ENCODE results near the gene NTN1.

DNA sequence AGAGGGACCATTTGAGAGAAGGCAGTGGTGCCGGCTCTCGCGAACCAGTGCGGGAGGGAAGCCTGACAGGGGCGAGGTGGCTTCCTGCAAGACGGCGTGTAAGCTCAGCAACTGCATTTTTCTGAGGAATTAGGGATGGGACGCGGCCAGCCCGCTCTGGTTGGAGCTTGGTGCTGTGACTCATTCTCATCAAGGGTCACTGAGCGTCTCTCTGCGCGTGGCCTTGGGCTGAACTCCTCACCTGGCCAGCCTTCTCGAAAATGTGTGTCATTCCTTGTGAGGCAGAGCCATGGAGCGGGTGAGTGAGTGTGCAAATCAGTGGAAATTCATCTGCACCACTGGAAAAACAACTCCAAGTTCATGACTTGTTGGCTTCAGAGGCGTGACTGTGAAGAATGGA is 52.8 kb downstream of the NTN1 start:
- TF ChIP-seq, protein P1, sequence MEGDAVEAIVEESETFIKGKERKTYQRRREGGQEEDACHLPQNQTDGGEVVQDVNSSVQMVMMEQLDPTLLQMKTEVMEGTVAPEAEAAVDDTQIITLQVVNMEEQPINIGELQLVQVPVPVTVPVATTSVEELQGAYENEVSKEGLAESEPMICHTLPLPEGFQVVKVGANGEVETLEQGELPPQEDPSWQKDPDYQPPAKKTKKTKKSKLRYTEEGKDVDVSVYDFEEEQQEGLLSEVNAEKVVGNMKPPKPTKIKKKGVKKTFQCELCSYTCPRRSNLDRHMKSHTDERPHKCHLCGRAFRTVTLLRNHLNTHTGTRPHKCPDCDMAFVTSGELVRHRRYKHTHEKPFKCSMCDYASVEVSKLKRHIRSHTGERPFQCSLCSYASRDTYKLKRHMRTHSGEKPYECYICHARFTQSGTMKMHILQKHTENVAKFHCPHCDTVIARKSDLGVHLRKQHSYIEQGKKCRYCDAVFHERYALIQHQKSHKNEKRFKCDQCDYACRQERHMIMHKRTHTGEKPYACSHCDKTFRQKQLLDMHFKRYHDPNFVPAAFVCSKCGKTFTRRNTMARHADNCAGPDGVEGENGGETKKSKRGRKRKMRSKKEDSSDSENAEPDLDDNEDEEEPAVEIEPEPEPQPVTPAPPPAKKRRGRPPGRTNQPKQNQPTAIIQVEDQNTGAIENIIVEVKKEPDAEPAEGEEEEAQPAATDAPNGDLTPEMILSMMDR (IDR thresholded peaks at IDR 0.05): no peak
- no peak for TF ChIP-seq POLR2A (IDR thresholded peaks at IDR 0.05)

Measured in heart left ventricle (tissue), 13 donors.